ENCODE results near the gene GTF2A1L.

Gene GTF2A1L

DNA sequence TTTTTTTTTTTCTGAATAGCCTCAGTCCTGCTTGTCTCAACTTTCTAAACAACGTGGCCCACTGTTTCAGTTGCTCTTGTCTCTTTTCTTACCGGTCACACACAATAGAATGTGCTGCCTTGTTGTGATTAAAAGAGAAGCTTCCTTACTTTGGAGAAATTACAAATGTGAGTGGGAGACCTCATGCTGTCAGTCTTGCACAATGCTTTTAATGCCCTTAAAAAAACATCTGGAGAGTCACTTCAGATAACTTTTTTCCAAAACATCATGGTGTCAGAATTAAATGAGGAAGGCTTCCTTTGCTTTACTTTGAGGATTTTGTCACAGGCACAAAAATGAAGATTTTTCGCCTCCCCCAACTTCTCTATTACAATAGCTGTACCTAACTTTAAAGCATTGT is 100.2 kb downstream of the GTF2A1L start:
- no peak overlapping the region for H3K27ac ChIP-seq
- no peak overlapping the region for H3K9ac ChIP-seq
- no peaks in the 10 kb centered on the region for H4K20me1 ChIP-seq
- no peaks in the 10 kb centered on the region for H3K9me3 ChIP-seq (replicated peaks in 1 of 11)
- TF ChIP-seq Cebpa-rat (IDR thresholded peaks at IDR 0.05): no peak
- no peaks in the 10 kb centered on the region for H3K27me3 ChIP-seq
- H3K4me3 ChIP-seq: no peak overlapping the region
- H3K4me1 ChIP-seq: peaks cover 0 to 14% (median 0%) of the 10 kb centered on the region in 10 experiments; a peak in 7 of 20 replicates
- no peak overlapping the region for H3K4me2 ChIP-seq
- H3K36me3 ChIP-seq: no peaks in the 10 kb centered on the region

DNA sequence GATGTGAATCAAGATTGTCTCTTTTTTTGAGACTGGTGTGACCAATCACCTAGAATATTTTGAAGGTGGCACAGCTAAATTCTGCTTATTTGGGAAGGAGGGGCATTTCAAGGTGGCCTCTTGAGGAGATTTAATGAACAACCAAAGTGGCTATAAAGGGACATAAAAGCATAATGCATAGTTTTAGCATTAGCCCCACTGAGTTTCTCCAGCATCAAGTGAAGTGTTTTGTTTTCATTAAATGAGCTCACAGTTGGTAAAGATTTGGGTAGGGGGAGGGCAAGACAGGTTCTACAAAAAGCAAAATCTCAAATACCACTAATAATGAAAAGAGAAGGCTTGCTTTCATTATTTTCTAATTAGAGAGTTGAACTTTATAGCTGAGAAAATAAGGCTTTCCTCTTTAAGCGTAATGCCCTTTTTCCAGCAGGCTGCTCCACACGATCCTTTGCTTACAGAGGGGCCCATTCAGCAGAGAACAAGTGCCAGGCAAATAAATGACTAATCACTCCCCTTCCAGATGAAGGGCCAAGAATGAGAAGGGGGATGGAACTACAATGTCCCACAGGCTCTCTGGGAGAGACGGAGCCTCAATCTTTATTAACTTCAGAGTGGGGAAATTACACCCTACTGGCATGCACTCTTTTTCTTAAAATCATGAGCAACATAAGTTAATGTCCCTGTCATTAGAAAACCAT is 102.0 kb downstream of the GTF2A1L start:
- Histone ChIP-seq H3K27ac (no peak overlapping the region), H3K9me3 (replicated peaks in 1 of 11) (no peaks in the 10 kb centered on the region), H3K9ac (no peak overlapping the region), H3K27me3 (no peaks in the 10 kb centered on the region), H3K4me2 (no peak overlapping the region), H3K4me1 (peaks cover 0 to 13% (median 0%) of the 10 kb centered on the region in 10 experiments; a peak in 7 of 20 replicates), H3K4me3 (no peak overlapping the region), H4K20me1 (no peaks in the 10 kb centered on the region), H3K36me3 (no peaks in the 10 kb centered on the region)
- no peak for TF ChIP-seq Cebpa-rat (IDR thresholded peaks at IDR 0.05)

DNA sequence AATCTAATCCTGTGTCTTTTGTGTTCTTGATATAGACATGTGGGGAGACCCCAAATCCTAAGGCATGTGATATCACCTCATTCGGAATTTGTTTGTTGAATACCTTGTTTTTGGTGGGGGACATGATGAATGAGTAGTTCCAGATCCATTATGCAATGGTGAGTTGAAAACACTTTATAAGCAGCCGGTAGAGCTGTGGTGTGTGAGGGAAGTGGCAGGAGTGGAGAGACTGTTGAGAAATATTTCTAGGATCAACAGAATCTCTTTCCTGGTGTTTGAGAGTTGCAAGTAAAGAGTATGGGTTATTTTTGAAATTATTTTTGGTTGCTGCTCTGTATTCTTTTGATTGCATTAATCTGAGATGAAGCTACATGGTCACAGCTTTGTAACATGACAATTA is 103.5 kb downstream of the GTF2A1L start:
- H3K4me2 ChIP-seq: no peak overlapping the region

DNA sequence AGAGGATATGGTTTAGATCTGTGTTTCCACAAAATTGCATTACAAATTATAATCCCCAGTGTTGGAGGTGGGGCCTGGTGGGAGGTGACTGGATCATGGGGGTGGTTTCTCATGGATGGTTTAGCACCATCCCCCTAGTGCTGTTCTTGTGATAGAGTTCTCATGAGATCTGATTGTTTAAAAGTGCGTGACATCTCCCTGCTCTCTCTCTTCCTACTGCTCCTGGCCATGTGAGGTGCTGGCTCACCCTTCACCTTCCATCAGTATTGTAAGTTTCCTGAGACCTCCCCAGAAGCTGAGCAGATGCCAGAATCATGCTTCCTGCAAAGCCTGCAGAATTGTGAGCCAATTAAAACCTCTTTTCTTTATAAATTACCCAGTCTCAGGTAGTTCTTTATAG is 104.7 kb downstream of the GTF2A1L start:
- H3K27ac ChIP-seq: no peak overlapping the region
- H3K9me3 ChIP-seq (replicated peaks in 1 of 11): no peaks in the 10 kb centered on the region
- H3K9ac ChIP-seq: no peak overlapping the region
- H4K20me1 ChIP-seq: no peaks in the 10 kb centered on the region
- no peaks in the 10 kb centered on the region for H3K27me3 ChIP-seq
- H3K4me1 ChIP-seq: no peaks in the 10 kb centered on the region
- no peak overlapping the region for H3K4me2 ChIP-seq
- TF ChIP-seq Cebpa-rat (IDR thresholded peaks at IDR 0.05): no peak
- no peak overlapping the region for H3K4me3 ChIP-seq
- H3K36me3 ChIP-seq: no peaks in the 10 kb centered on the region

More for the DNA sequence above, 103.5 kb downstream of the GTF2A1L start:
- H3K4me1 ChIP-seq: no peaks in the 10 kb centered on the region
- no peaks in the 10 kb centered on the region for H3K27me3 ChIP-seq
- no peaks in the 10 kb centered on the region for H4K20me1 ChIP-seq
- H3K36me3 ChIP-seq: no peaks in the 10 kb centered on the region
- H3K9me3 ChIP-seq (replicated peaks in 1 of 11): no peaks in the 10 kb centered on the region
- no peak for TF ChIP-seq Cebpa-rat (IDR thresholded peaks at IDR 0.05)
- no peak overlapping the region for H3K4me3 ChIP-seq
- H3K9ac ChIP-seq: no peak overlapping the region
- no peak overlapping the region for H3K27ac ChIP-seq

DNA sequence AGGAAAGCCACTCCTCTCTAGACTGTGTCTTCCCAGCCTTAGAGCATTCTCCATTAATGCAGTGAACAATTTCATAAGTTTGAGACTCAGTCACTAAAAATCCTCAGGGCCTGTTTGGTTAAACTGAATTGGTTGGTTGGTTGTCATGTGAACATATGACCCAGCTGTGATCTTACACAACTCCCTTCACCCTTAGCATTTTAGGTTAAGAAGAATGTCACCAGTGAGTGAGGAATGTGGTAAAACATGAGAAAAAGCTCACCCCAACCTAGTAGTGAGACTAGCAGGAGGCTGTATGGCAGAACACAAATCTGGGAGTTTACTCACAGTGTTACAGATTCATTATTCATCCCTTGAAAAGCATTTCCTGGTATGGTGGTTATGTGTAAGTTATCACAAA is 105.5 kb downstream of the GTF2A1L start:
- no peaks in the 10 kb centered on the region for H3K27me3 ChIP-seq

DNA sequence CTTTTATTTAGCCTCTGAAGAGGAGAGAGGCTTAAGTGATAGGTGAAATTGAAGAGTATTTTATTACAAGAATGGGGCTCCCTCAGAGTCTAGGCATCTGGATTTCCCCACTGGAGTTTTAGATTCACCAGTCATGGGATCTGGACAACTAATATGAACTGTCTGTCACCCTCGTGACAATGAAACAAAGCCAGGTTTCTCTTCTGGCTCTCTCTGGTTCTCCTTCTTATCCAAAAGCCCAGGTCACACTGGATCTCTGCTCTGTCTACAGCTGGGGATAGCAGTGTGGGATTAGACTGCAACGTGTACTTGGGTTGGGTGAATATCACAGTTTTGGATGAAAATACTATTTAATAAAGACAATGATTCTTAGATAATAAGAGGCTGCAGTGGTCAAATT is 106.6 kb downstream of the GTF2A1L start:
- Histone ChIP-seq H4K20me1 (no peaks in the 10 kb centered on the region), H3K9ac (no peak overlapping the region), H3K4me1 (no peaks in the 10 kb centered on the region), H3K27ac (no peak overlapping the region), H3K27me3 (no peaks in the 10 kb centered on the region), H3K4me2 (no peak overlapping the region), H3K9me3 (replicated peaks in 1 of 11) (no peaks in the 10 kb centered on the region), H3K36me3 (no peaks in the 10 kb centered on the region), H3K4me3 (no peak overlapping the region)
- no peak for TF ChIP-seq Cebpa-rat (IDR thresholded peaks at IDR 0.05)

More for the DNA sequence above, 105.5 kb downstream of the GTF2A1L start:
- Histone ChIP-seq H4K20me1 (no peaks in the 10 kb centered on the region), H3K9ac (no peak overlapping the region), H3K4me3 (no peak overlapping the region), H3K36me3 (no peaks in the 10 kb centered on the region), H3K27ac (no peak overlapping the region), H3K9me3 (replicated peaks in 1 of 11) (no peaks in the 10 kb centered on the region), H3K4me2 (no peak overlapping the region), H3K4me1 (no peaks in the 10 kb centered on the region)
- no peak for TF ChIP-seq Cebpa-rat (IDR thresholded peaks at IDR 0.05)

DNA sequence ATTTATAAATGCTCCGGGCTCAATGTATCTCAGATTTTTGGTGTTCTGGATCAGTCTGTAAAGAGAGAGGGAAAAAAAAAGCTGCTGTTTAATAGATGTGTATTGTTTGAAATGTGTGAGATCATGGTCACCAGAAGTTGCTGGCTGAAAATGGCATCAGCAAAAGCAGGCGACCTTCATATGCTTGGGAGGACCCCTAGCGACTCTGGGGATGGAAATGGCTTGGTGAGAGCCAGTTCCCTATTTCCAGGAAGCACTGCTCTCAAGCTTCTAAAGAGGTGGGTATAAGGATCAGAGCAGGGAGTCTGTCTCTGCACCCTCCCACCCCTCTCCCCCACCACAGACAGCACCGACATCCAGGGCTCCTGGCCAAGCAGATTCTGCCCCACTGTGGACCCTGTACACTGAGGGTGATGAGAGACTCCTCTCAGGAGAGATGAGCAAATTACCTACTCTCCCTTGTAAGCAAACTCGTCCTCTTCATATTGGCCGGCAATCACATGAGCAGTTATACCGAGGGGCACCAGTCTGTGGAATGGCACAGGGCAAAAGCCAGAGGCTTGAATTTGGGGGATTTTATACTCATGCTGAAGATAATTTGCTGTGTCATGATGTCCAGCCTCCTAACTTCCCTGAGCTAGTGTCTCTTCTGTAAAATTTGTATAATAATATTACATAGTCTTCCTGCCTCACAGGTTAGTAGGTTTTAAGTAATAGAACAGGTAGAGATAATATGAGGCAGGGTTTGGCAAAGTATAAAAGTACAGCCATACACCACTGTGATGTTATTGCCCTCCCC is 108.2 kb downstream of the GTF2A1L start:
- H3K4me3 ChIP-seq: no peak overlapping the region
- peak overlapping the region in 1 of 11 experiments; percentile 10; a peak in 1 of 22 replicates for H3K4me2 ChIP-seq
- H3K27me3 ChIP-seq: no peaks in the 10 kb centered on the region

DNA sequence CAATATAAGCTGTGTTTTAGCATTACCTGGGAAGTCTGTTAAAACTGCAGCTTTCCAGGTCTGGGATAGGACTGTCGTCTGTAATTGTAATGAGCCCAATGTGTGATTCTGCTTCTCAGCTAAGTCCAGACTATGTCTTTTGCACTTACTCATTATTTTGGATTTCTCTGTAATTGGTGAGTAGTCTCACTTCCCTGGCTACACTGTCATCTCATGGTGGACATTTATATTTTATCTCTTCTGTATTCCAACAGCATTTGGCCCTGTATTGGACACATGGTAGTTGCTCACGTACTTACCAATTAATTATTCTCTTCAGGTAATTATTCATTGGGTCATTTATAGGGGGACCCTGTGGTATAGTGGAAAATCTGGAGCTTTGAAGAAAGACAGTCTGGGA is 109.9 kb downstream of the GTF2A1L start:
- no peak overlapping the region for H3K27ac ChIP-seq
- H3K36me3 ChIP-seq: no peaks in the 10 kb centered on the region
- no peaks in the 10 kb centered on the region for H4K20me1 ChIP-seq
- H3K4me1 ChIP-seq: no peaks in the 10 kb centered on the region
- no peak overlapping the region for H3K9ac ChIP-seq
- H3K4me3 ChIP-seq: no peak overlapping the region
- no peaks in the 10 kb centered on the region for H3K9me3 ChIP-seq (replicated peaks in 1 of 11)
- H3K4me2 ChIP-seq: no peak overlapping the region
- no peak for TF ChIP-seq Cebpa-rat (IDR thresholded peaks at IDR 0.05)
- H3K27me3 ChIP-seq: no peaks in the 10 kb centered on the region

More for the DNA sequence above, 108.2 kb downstream of the GTF2A1L start:
- Histone ChIP-seq H3K27ac (no peak overlapping the region), H3K9me3 (replicated peaks in 1 of 11) (no peaks in the 10 kb centered on the region), H4K20me1 (no peaks in the 10 kb centered on the region), H3K4me1 (no peaks in the 10 kb centered on the region), H3K36me3 (no peaks in the 10 kb centered on the region), H3K9ac (no peak overlapping the region)
- TF ChIP-seq Cebpa-rat (IDR thresholded peaks at IDR 0.05): no peak

DNA sequence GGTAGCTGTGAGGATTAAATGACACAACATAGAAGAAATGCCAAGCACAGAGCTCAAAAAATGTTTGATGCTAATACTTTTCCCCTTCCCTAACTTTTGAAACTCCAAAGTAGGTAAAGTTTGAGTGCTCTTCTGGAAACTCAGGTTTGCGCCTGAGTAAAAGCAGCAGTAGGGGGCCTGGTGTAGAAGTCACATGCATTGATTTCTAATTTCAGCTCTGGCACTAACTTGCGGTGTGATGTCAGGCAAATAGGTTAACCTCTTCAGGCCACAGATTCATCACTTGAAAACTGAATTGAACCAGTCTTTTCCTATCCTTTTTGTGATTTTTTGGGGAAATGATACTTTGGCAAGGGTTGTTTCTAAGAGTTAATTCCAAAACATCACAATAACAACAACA is 110.6 kb downstream of the GTF2A1L start:
- Histone ChIP-seq H3K36me3 (no peaks in the 10 kb centered on the region), H3K9ac (no peak overlapping the region), H3K4me1 (peaks cover 0 to 3% (median 1%) of the 10 kb centered on the region in 10 experiments; a peak in 8 of 20 replicates), H4K20me1 (no peaks in the 10 kb centered on the region), H3K27me3 (no peaks in the 10 kb centered on the region), H3K4me3 (no peak overlapping the region), H3K27ac (no peak overlapping the region), H3K4me2 (no peak overlapping the region), H3K9me3 (replicated peaks in 1 of 11) (no peaks in the 10 kb centered on the region)
- no peak for TF ChIP-seq Cebpa-rat (IDR thresholded peaks at IDR 0.05)

DNA sequence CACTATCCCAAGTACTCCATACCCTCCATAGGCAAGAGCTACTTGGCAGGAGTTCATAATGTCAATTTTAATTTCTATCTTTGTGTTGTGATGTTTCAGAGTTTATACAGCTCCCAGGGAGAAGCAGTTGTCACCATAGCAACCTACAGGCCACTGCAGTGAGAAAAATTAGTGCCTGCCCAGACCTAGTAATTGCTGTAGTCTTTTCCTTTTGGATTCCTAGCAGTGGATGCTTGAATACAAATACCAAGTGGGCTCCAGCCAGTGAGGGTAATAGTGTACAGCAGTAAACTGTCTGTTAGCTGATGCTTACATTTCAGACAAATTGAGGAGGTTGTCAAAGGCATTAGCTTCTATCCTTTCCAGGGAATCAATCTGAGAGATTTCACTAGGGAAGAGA is 111.2 kb downstream of the GTF2A1L start:
- Histone ChIP-seq H3K9ac (no peak overlapping the region), H3K9me3 (replicated peaks in 1 of 11) (no peaks in the 10 kb centered on the region), H3K4me1 (peaks cover 0 to 9% (median 3%) of the 10 kb centered on the region in 10 experiments; a peak in 8 of 20 replicates), H3K36me3 (no peaks in the 10 kb centered on the region), H3K4me3 (no peak overlapping the region), H3K27ac (no peak overlapping the region), H4K20me1 (no peaks in the 10 kb centered on the region), H3K27me3 (no peaks in the 10 kb centered on the region), H3K4me2 (no peak overlapping the region)
- no peak for TF ChIP-seq Cebpa-rat (IDR thresholded peaks at IDR 0.05)

All from BLaER1 treated with 17β-estradiol and CSF1 and Interleukin-3, amounts not matched to agents 10 nM and 100 nM (cell line).